NK-92 (cell line): Measurements from ENCODE around the gene DCAF10.
"Not testable (repeated sequence)": the region's sequence is repeated elsewhere in the genome, so short reads cannot be mapped to it uniquely, and the experiment has no call there.

ENCODE experiments used
- DNase-seq: peaks from one replicate; lab custom pipeline; 2025; ENCODE audit not compliant: unreplicated experiment; lab: John Stamatoyannopoulos, UW

DCAF10 gene

GRCh38 chr9:37906312-37907239, 106.0 kb downstream of the DCAF10 start:
- no peak for DNase-seq

- DNase-seq = no peak
These were observed 107.7 kb downstream of the DCAF10 start for GRCh38 chr9:37908283-37908682.

- DNase-seq = no peak
These were observed 108.1 kb downstream of the DCAF10 start for GRCh38 chr9:37908698-37909186.

- DNase-seq = no peak
These were observed 108.7 kb downstream of the DCAF10 start for GRCh38 chr9:37909326-37909725.

- DNase-seq = not testable (repeated sequence)
These were observed 109.2 kb downstream of the DCAF10 start for GRCh38 chr9:37909836-37910235.

GRCh38 chr9:37910271-37910670, 109.7 kb downstream of the DCAF10 start:
- no peak for DNase-seq

GRCh38 chr9:37911271-37911681, 110.7 kb downstream of the DCAF10 start:
- no peak for DNase-seq

GRCh38 chr9:37913480-37914153, 113.0 kb downstream of the DCAF10 start:
- DNase-seq = no peak

GRCh38 chr9:37914154-37914551, 113.6 kb downstream of the DCAF10 start:
- DNase-seq = no peak

- no peak for DNase-seq
These were observed 114.2 kb downstream of the DCAF10 start for GRCh38 chr9:37914701-37915358.

GRCh38 chr9:37915911-37916470, 115.4 kb downstream of the DCAF10 start:
- DNase-seq = no peak

- DNase-seq = no peak
These were observed 116.1 kb downstream of the DCAF10 start for GRCh38 chr9:37916471-37917312.
